ENCODE results near the gene PRKCQ. TPM values are rescaled to one million over a fixed set of nuclear protein-coding genes. Genes with fewer than 3 reads are reported as not detected.

Gene PRKCQ
- total and polyA plus RNA-seq, 9 donors = 8.4 to 21.9 (median 14.7) TPM

DNA sequence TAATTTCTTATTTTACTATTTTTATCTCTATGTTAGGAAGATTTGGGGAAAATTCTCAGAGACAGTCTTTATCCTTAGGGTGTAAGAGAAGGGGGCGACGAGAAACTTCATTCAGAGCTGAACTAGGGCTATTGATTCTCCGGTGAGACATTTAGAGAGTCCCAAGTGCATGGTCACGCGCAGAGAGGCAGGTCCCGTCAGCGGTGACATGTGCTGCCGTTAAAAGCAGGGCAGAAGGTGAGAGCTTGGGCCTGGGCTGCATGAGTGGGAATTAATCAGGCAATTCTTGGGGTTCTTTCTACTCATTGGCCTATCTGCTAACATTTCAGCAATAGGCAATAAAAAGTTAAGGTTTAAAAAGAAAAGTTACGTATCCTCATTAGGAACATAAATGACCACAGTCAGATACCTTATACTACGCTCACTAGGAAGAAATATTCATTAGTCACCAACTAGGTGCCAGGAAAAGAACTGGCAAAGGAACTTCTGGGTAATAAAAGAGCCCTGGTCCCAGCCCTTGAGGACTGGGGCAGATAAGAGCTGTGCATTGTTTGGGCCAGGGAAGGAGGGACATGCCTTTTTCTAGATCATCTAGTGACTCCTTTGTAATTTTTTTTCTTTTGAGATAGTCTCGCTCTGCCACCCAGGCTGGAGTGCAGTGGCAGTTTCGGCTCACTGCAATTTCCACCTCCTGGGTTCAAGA, 21.2 kb downstream of the PRKCQ start:
- Histone ChIP-seq H3K27me3 (ENCODE audit: control insufficient read depth, insufficient read depth, low read length) (peaks cover under 1% of the 10 kb centered on the region), H3K4me1 (ENCODE audit: control insufficient read depth, insufficient read depth, low read length) (no peaks in the 10 kb centered on the region), H3K27ac (ENCODE audit: low read length) (no peak overlapping the region), H3K9me3 (replicated peaks; ENCODE audit: control insufficient read depth, low read depth, low read length) (no peaks in the 10 kb centered on the region), H3K4me3 (ENCODE audit: low read length) (no peak overlapping the region), H3K36me3 (ENCODE audit: control insufficient read depth, insufficient read depth, low read length) (no peaks in the 10 kb centered on the region)
- no peak for DNase-seq
- WGBS (ENCODE audit: insufficient coverage) = 90% methylated on average over 8 of the region's 12 CpGs

DNA sequence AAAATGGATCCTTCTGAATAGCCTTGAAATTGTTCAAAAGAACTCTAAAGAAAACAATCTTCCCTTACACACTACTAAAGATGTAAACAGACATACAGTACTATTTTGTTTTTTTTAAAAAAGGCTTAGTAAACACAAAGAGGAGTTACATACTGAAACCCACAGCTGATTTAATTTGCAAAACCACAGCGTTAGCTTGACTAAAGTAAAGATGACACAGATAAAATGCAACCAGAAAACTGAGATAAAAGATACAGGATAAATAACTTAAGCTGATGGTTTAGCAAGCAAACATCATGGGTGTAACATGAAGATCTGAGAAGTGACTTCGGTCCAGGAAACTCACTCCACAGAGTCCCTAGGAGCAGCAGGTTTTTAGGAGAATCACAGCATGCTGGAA, 21.8 kb downstream of the PRKCQ start:
- Histone ChIP-seq H3K9me3 (replicated peaks; ENCODE audit: control insufficient read depth, low read depth, low read length) (no peaks in the 10 kb centered on the region), H3K36me3 (ENCODE audit: control insufficient read depth, insufficient read depth, low read length) (no peaks in the 10 kb centered on the region), H3K4me3 (ENCODE audit: low read length) (no peak overlapping the region), H3K27me3 (ENCODE audit: control insufficient read depth, insufficient read depth, low read length) (no peaks in the 10 kb centered on the region), H3K27ac (ENCODE audit: low read length) (no peak overlapping the region), H3K4me1 (ENCODE audit: control insufficient read depth, insufficient read depth, low read length) (no peaks in the 10 kb centered on the region)
- WGBS (ENCODE audit: insufficient coverage) = 60% methylated on average over 1 of the region's 2 CpGs
- DNase-seq = no peak

DNA sequence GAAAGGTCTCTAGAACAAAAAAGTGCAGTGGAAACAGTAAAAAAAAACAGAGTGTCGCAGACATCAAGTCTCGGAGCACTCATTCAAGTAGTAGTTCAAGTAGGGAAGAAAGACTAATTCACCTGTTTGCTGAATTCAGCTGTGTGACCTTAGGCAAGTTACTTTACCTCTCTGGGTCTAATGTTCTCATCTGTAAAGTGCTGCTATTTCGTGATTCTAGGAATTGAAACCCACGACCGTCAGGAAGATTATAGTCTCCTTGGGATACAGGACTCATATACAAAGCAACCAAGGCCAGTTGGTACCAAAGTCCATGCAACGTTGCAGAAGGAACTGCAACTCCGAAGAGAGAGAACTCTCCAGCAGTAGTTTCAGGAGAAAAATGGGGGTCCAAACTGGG, 26.1 kb downstream of the PRKCQ start:
- no peak overlapping the region for H3K27ac ChIP-seq (ENCODE audit: low read length)
- no peaks in the 10 kb centered on the region for H3K36me3 ChIP-seq (ENCODE audit: control insufficient read depth, insufficient read depth, low read length)
- H3K9me3 ChIP-seq (replicated peaks; ENCODE audit: control insufficient read depth, low read depth, low read length) = no peaks in the 10 kb centered on the region
- no peaks in the 10 kb centered on the region for H3K4me1 ChIP-seq (ENCODE audit: control insufficient read depth, insufficient read depth, low read length)
- WGBS (ENCODE audit: insufficient coverage) = 80% methylated on average over 4 of the region's 7 CpGs
- DNase-seq = no peak
- H3K27me3 ChIP-seq (ENCODE audit: control insufficient read depth, insufficient read depth, low read length) = no peaks in the 10 kb centered on the region
- H3K4me3 ChIP-seq (ENCODE audit: low read length) = no peak overlapping the region

DNA sequence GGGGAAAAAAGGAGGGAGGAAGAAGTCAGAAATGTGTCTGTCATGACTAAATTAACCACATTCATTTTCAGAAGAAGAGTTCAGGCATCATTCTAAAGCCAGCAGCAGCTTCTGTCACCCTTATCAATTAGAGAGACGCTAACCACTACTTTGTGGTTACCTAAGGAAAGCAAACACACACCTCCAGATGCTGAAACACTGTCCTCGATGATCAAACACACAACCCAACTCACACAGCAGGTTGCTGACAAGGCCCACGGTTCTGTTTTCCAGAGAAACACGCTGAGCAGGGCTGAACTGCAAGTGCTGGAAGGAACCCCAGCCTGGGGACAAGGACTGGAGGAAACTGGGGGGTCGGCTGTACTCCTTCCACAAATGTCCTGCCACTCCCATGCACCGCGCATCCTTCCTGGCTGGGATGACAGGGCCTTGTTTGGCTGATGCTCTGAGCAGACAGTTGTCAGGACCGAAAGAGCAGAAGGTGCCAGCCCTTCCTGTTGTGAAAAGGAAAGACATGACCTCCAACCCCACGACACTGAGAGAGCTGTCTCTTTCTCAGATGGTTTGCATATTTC, 36.6 kb downstream of the PRKCQ start:
- no peak for DNase-seq
- Histone ChIP-seq H3K27ac (ENCODE audit: low read length) (no peak overlapping the region), H3K9me3 (replicated peaks; ENCODE audit: control insufficient read depth, low read depth, low read length) (no peaks in the 10 kb centered on the region), H3K27me3 (ENCODE audit: control insufficient read depth, insufficient read depth, low read length) (no peaks in the 10 kb centered on the region), H3K4me3 (ENCODE audit: low read length) (no peak overlapping the region), H3K4me1 (ENCODE audit: control insufficient read depth, insufficient read depth, low read length) (no peaks in the 10 kb centered on the region), H3K36me3 (ENCODE audit: control insufficient read depth, insufficient read depth, low read length) (no peaks in the 10 kb centered on the region)
- WGBS (ENCODE audit: insufficient coverage) = 68% methylated on average over 6 of the region's 9 CpGs

DNA sequence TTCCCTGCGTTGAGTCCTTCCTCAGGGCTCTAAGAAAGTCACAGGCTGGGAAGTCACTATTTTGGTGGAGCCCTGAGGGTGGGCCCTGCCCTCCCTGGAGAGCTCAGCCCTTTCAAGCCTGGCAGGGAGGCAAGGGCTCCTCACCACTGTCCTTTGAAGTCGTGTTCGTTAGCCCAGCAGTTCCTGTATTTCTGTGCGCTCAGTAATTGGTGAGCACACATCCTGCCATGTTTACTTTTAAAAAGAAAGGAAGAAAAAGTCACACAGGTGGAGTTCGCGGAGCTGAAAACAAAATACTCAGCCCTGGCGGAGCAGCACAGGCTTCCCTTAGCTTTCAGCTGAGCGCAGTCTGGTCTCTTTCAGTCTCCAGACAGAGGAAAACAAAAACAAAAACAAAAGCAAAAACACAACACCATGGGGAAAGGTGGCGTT, 37.1 kb downstream of the PRKCQ start:
- Histone ChIP-seq H3K4me1 (ENCODE audit: control insufficient read depth, insufficient read depth, low read length) (peaks cover 4% of the 10 kb centered on the region), H3K27me3 (ENCODE audit: control insufficient read depth, insufficient read depth, low read length) (no peaks in the 10 kb centered on the region), H3K27ac (ENCODE audit: low read length) (no peak overlapping the region), H3K36me3 (ENCODE audit: control insufficient read depth, insufficient read depth, low read length) (no peaks in the 10 kb centered on the region), H3K4me3 (ENCODE audit: low read length) (no peak overlapping the region), H3K9me3 (replicated peaks; ENCODE audit: control insufficient read depth, low read depth, low read length) (no peaks in the 10 kb centered on the region)
- 7% methylated on average over 2 of the region's 9 CpGs for WGBS (ENCODE audit: insufficient coverage)
- no peak for DNase-seq

DNA sequence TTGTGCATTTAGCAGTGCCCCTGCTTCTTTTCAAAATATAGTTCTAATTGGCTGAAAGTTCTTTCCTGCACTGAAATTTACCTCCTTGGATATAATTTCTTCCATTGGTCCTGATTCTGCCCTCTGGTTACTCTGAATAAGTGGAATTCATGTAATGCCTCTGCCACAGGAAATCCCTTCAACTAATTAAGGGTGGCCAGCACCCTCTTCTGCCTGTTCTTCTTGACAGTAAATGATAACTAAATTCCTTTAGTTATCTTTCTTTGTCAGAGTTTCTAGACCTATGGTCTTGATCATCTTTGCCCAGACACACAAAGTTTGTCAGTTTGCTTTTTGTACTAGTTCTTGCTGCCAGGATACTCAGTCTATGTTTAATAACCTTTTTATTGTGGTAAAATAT, 40.2 kb downstream of the PRKCQ start:
- no peak overlapping the region for H3K4me3 ChIP-seq (ENCODE audit: low read length)
- H3K4me1 ChIP-seq (ENCODE audit: control insufficient read depth, insufficient read depth, low read length) = peaks cover 10% of the 10 kb centered on the region
- no peaks in the 10 kb centered on the region for H3K9me3 ChIP-seq (replicated peaks; ENCODE audit: control insufficient read depth, low read depth, low read length)
- H3K36me3 ChIP-seq (ENCODE audit: control insufficient read depth, insufficient read depth, low read length) = no peaks in the 10 kb centered on the region
- H3K27me3 ChIP-seq (ENCODE audit: control insufficient read depth, insufficient read depth, low read length) = no peaks in the 10 kb centered on the region
- DNase-seq = no peak
- no peak overlapping the region for H3K27ac ChIP-seq (ENCODE audit: low read length)

DNA sequence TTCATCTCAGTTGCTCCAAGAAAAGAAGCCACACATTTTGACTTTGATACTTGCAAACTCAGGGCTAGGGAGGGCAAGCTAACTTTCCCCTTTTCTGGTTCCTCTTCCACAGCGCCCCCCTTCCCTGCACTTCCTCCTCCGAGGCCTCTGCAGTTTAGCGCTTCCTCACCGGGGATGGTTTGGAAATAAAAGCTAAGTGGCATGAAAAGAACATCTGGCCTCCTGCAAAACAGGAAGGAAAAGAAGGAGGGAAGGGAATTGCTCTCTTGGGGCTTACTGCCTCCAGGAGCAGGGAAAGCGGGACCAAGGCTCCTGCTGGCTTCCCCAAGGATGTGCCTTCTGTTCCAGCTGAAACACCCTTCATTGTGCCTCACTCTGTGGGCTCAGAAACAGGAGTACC, 42.3 kb downstream of the PRKCQ start:
- Histone ChIP-seq H3K4me3 (ENCODE audit: low read length) (no peak overlapping the region), H3K9me3 (replicated peaks; ENCODE audit: control insufficient read depth, low read depth, low read length) (no peaks in the 10 kb centered on the region), H3K27ac (ENCODE audit: low read length) (no peak overlapping the region), H3K4me1 (ENCODE audit: control insufficient read depth, insufficient read depth, low read length) (peaks cover 10% of the 10 kb centered on the region), H3K27me3 (ENCODE audit: control insufficient read depth, insufficient read depth, low read length) (no peaks in the 10 kb centered on the region), H3K36me3 (ENCODE audit: control insufficient read depth, insufficient read depth, low read length) (no peaks in the 10 kb centered on the region)
- 0% methylated on average over 1 of the region's 5 CpGs for WGBS (ENCODE audit: insufficient coverage)
- peak; percentile 64 for DNase-seq

DNA sequence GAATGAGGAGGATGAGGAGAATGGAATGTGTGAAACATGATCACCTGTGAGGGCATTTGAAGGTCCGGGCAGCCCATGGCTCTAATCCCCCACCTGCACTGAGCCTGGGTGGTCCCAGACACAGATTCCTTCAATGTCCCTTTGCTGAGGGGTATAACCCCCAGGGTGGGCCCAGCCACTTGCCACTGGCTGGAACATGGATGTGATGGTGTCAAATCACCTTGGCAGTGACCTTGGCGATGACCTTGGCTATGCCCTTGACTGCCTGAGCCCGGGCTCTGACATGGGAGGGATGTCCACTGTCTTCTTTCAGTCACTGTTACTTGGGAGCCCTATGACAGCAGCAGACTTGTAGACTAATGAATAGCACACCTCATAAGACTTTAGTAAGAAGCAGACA, 44.0 kb downstream of the PRKCQ start:
- WGBS (ENCODE audit: insufficient coverage) = 100% methylated on average over 1 of the region's 3 CpGs
- Histone ChIP-seq H3K27me3 (ENCODE audit: control insufficient read depth, insufficient read depth, low read length) (no peaks in the 10 kb centered on the region), H3K27ac (ENCODE audit: low read length) (no peak overlapping the region), H3K4me3 (ENCODE audit: low read length) (no peak overlapping the region), H3K9me3 (replicated peaks; ENCODE audit: control insufficient read depth, low read depth, low read length) (no peaks in the 10 kb centered on the region), H3K36me3 (ENCODE audit: control insufficient read depth, insufficient read depth, low read length) (no peaks in the 10 kb centered on the region), H3K4me1 (ENCODE audit: control insufficient read depth, insufficient read depth, low read length) (peaks cover 10% of the 10 kb centered on the region)
- no peak for DNase-seq

DNA sequence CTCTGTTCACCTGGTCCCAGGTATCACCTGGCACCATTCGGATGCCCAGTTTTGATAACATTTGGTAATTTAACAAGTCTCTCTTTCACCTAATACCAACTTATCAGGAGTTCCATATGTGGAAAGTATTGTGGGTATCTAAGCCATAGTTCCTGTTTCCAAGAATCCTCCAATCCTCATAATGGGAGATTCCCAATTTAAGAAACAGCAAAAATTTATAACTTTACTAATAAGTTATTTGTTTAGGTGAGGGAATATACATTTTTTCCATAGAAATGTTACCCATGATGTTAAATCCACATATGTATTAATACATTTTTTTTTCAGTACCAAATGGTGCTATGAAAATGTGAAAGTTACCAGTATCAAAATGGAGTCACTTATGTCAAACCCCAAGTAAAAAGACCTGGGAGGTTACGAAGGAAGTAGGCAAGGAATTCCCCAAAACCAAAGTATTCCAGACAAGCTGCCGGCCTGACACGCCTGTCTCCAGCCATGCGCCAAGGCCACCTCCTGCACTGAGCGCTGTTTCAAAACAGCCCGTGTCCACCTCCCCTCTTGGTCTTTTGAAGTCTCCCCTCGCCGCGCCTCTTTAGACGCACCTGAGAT, 44.8 kb downstream of the PRKCQ start:
- Histone ChIP-seq H3K9me3 (replicated peaks; ENCODE audit: control insufficient read depth, low read depth, low read length) (no peaks in the 10 kb centered on the region), H3K27me3 (ENCODE audit: control insufficient read depth, insufficient read depth, low read length) (no peaks in the 10 kb centered on the region), H3K4me3 (ENCODE audit: low read length) (no peak overlapping the region), H3K4me1 (ENCODE audit: control insufficient read depth, insufficient read depth, low read length) (peaks cover 10% of the 10 kb centered on the region), H3K27ac (ENCODE audit: low read length) (no peak overlapping the region), H3K36me3 (ENCODE audit: control insufficient read depth, insufficient read depth, low read length) (no peaks in the 10 kb centered on the region)
- DNase-seq = no peak
- 92% methylated on average over 9 of the region's 11 CpGs for WGBS (ENCODE audit: insufficient coverage)

DNA sequence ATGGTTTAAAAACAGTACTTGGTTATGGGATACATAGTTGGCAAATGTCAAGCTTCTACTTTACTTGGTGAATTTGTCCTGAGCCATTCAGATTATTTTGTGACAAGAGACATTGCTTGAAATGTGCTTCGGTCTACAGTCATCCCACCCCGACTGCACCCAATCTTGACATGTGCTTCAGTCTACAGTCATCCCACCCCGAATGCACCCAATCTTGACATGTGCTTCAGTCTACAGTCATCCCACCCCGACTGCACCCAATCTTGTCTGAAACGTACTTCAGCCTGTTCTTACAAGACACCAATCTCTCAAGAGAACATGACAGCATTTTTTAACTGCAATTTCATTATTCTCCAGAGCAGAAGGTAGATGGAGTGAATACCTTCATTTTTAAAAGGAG, 47.8 kb downstream of the PRKCQ start:
- Histone ChIP-seq H3K4me1 (ENCODE audit: control insufficient read depth, insufficient read depth, low read length) (no peaks in the 10 kb centered on the region), H3K36me3 (ENCODE audit: control insufficient read depth, insufficient read depth, low read length) (no peaks in the 10 kb centered on the region), H3K27me3 (ENCODE audit: control insufficient read depth, insufficient read depth, low read length) (no peaks in the 10 kb centered on the region), H3K27ac (ENCODE audit: low read length) (no peak overlapping the region), H3K9me3 (replicated peaks; ENCODE audit: control insufficient read depth, low read depth, low read length) (no peaks in the 10 kb centered on the region), H3K4me3 (ENCODE audit: low read length) (no peak overlapping the region)
- no peak for DNase-seq
- 97% methylated on average over 3 of the region's 5 CpGs for WGBS (ENCODE audit: insufficient coverage)

All from muscle of leg (tissue), 11 donors.